Left kidney (tissue), 2 donors: Measurements from ENCODE around the gene EPB41L2. TPM values are rescaled to one million over a fixed set of nuclear protein-coding genes. Genes with fewer than 3 reads are reported as not detected.

ENCODE experiments used
- DNase-seq: peaks from one replicate; pipeline ENCODE4 v3.0.0-alpha.2; 2013
- polyA plus RNA-seq: library from polyadenylated mRNA; unstranded; fragments of 120-200 nt; gene quantifications from one replicate; pipeline ENCODE4 v1.2.1, GENCODE V29; 2013; ENCODE audit not compliant: insufficient read length

The EPB41L2 gene
- polyA plus RNA-seq, 1 donor, result 206 TPM

GRCh38 chr6:130913120-130913519, 149.9 kb downstream of the EPB41L2 start:
- no peak for DNase-seq

- DNase-seq, result no peak
These were observed 150.6 kb downstream of the EPB41L2 start for GRCh38 chr6:130912434-130912833.

GRCh38 chr6:130908958-130909357, 154.1 kb downstream of the EPB41L2 start:
- no peak for DNase-seq

GRCh38 chr6:130908188-130908587, 154.9 kb downstream of the EPB41L2 start:
- no peak for DNase-seq

DNA sequence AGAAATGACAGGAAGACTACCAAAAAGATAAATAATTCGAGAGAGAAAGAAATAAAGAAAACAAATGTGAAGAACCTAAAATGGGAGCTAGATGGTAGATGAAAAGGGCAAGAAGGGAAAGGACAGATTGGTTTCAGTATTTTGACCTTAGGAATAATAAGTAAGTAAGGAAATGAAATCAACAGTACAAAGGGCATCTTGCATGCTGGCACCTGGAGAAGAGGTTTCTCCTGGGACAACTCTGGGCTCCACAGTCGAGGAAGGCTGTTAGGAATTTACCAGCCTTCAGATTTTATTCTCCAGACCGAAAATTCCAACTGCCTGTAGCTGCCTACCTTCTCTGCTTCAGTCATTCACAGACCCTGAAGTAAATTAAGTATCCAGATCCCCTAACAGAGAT, 155.4 kb downstream of the EPB41L2 start:
- no peak for DNase-seq

GRCh38 chr6:130906736-130907381, 156.2 kb downstream of the EPB41L2 start:
- DNase-seq, result no peak

GRCh38 chr6:130903602-130904001, 159.4 kb downstream of the EPB41L2 start:
- DNase-seq, result no peak

DNA sequence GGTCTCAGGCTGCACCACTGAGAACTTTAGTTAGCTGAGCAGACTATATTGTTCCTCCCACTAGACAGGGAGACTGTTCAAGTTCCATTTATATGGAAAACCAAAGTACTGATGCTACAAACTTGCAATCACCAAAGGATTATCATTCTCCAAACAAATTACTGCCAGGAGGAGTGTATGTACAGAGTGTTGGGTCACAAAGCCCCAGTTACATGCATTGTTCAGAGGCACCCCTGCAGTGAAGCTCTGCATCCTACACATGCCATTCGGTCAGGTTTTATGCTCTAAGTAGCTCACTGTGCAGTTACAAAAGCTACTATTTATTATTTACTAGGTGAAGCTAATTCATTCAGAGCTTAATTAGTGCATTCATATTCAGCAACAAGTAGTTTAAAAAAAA, 160.0 kb downstream of the EPB41L2 start:
- DNase-seq, result no peak

GRCh38 chr6:130900913-130901312, 162.1 kb downstream of the EPB41L2 start:
- DNase-seq, result no peak

DNA sequence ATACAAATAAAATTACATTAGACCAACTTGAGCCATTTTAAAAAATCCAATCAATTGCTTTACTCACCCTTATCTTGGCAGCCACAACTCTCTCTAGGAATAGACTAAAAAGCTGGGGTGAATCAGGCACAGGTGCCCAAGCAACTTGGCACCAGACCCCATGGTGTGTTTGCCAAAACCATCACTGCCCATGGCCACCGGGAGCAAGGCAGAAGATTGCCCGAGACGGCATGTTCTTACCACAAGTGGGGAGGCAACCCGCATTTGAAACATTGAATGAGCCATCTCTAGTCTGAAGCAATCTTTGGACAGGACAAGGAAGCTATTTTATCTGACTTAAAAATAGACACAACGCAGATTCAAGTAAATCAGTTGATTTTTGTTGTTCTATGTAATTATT, 166.8 kb downstream of the EPB41L2 start:
- no peak for DNase-seq

DNA sequence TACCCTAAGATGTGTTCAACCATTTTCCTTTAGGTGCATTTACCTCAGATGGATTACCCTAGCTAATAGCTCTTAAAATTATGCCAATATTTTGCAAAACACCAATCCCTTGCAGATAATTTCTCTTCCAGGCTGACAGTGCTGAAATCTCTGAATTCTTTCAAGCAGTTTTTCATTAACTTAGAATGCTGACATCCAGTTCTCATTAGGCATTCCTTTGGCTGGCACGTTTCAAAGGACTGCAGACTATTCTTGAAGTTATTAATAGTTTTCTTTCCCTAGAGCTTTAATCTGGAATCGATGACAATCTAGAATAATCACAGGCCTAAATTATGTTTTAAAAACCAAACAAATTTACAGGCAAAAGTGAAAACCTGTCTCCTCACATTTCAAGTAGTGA, 167.5 kb downstream of the EPB41L2 start:
- DNase-seq, result no peak

DNA sequence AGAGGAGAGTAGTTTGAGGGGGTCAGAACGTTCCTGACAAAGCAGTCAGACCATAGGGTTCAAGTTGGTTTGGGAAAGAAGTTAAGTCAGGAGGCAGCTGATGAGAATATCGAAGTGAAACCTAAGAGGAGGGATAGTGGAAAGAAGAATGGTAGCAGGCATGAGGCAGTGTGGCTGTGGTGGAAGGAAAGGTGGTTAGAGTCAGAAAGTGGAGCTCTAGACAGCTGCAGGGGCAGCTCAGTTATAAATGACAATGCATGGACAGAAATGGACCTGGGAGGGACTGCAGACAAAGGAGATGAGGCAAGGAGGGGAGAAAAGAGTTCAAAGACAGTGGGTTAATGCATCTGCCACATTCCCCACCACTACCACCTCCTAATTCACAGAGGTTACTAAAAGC, 169.3 kb downstream of the EPB41L2 start:
- DNase-seq, result no peak

DNA sequence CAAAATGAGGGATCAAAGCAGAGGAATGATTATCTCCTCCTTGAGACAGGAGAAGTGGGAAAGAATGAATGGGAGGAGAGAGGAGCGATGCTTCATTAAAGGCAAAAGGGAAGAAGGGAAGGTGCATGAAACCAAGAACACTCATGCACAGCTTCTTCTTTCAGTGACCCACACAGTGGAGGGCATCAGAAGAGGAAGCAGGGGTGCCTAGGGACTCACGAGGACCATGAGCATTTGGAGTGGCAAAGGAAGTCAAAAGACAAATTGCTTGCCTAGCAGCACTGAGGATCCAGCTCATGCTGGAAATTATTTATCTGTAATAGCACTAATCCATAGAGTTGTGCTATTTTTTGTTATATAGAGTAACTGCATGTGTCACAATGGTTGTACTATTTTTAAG, 169.8 kb downstream of the EPB41L2 start:
- DNase-seq, result no peak

- peak; percentile 14 for DNase-seq
These were observed 172.5 kb downstream of the EPB41L2 start for GRCh38 chr6:130890521-130890971.

DNA sequence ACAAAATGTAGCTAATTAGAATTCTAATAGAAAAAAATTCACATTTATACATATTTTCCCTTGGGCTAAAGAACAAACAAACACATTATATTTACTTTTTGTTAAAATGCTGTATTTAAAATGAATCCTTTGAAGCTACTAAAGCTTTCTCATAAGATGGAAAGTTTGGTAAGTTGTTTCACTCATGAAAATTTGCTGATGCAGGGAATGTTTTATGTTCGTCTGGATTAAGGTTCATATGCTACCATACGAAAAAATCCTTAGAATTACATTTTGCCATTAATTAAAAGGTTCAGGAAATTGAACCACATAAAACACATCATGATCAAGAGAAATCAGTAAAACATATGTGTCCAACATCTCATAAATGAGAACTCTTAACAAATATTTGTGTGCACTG, 173.6 kb downstream of the EPB41L2 start:
- no peak for DNase-seq

DNA sequence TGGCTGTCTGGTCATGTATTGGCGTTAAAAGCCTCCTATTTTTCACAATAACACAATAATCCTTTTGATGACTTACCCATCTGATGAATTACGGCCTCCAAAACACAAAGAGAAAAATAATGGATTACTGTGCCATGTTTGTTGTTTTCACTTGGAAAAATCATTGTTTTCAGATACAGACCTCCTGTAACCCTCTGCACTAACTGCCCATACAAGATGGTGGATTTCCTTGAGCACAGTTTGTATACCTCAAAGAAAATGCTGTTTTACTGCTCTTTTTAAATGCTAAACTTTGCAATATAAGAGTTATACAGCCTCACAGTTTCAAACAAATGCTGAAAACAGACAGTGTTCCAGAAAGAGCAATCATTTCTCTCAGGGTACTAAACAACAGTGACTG, 174.8 kb downstream of the EPB41L2 start:
- DNase-seq, result no peak

- DNase-seq, result no peak
These were observed 176.1 kb downstream of the EPB41L2 start for GRCh38 chr6:130886966-130887365.

DNA sequence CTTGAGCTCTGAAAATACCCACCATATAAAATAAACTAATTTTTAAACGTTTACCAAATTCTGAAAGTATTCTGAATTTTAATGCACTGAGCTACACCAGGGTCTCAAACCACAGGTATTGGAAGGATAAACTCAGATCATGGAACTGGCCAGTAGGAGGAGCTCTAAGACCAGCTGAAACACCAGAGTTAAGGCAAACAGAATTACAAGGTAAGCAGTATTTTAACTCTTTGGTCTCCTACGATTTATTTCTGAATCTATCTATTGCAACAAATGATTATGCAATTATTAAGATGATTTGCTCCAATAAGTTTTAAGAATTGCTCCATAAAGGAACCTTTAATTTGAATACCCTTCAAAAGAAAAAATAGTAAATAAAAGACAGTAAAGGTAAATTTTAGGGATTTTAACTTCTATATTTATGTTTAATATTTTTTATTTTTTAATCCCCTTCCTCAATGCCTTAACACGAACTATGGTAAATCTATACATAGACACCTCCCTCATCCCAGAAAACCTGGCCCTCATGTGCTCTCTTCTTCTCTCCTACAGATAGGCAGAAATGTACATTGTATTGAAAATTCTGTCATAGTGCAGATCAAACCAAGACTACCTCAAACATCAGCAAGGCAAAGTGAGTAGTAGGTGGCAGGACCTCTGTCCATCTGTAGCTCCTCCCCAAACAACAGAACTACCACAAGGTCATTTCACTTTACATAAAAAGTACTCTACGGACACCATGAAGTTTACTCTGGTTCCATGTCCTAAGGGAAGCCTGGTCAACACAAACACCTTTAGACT, 177.5 kb downstream of the EPB41L2 start:
- peak; percentile 85 for DNase-seq

DNA sequence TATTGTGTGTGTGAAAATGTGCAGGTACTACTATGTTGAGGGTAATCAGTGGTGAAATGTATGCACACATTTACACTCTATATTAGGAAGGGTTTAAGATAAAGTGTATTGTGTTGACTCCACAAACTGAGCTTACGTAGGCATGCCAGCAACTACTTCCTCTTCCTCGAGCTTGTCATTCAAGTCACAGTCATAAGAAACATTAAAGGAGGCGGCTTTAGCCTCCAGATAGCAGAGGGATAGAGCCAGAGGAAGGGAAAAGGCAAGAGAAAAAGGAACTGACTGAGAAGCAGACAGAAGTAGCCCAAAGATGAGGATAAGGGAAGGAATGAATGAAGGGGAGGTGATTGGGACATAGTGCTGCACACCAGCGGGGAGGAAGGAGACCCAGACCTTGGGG, 180.7 kb downstream of the EPB41L2 start:
- DNase-seq, result no peak

DNA sequence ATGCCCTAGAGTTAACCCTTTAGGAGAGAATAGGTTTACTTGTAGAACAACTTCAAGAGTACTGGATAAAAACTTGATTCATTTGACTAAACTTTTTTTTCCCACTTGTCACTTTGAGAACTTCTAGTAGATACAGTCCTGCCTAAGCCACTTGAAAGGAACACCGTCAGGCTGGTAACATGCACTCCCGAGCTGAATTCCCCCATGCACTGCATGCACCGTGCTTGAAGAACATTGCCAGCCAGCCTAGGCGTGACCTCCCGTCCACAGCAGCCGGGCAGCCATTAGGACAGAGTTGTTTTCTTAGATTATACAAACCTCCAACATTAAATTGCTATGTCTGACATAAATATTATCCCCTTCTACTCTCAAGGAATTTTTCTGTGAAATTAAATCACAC, 183.2 kb downstream of the EPB41L2 start:
- DNase-seq, result no peak

DNA sequence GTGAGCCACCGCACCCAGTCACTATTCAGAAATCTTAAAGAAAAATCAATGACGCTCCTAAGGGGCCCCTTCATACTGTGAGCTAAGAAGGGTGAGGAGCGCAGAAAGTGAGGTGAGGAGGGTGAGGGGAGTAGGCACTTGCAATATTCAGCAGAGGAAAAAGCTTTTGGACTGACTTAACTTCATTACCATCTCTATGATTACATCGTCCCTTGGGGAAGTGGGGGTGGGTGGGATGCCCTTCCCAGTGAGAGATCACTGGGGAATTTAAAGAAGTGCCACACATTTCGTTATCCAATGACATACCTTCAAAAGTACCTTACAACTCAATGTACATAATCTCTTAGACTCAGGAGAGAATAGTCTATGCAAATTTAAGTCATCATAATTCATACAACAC, 189.3 kb downstream of the EPB41L2 start:
- no peak for DNase-seq

GRCh38 chr6:130872250-130873095, 190.6 kb downstream of the EPB41L2 start:
- peak; percentile 58 for DNase-seq
